Right lobe of liver (tissue), 6 donors: Measurements from ENCODE around the gene SLC7A1. TPM values are rescaled to one million over a fixed set of nuclear protein-coding genes. Genes with fewer than 3 reads are reported as not detected.

Experiments
- ATAC-seq, 4 donors: fragments of 200-7000 bp; cut with Tn5 transposase; one replicate each; pipeline ENCODE4 v1.9.1; 2020; ENCODE audit warnings: mild to moderate bottlenecking in 4 of 4, moderate library complexity in 4 of 4
- DNase-seq, 3 donors: peaks; one replicate each; pipeline ENCODE4 v3.0.0-alpha.2; 2020
- H3K27ac ChIP-seq, 3 donors: fragments of 200-600 bp; one replicate each; pipeline ENCODE4 v1.8.0; 2022
- H3K27me3 ChIP-seq, 2 donors: fragments of 200-600 bp; one replicate each; pipeline ENCODE4 v1.8.0; 2022
- H3K36me3 ChIP-seq, 4 donors: fragments of 200-600 bp; sonication (generic) in 1 of 4; one replicate each; pipeline versions ENCODE4 v1.5.1 to v1.8.0; 2017 to 2022; ENCODE audit warnings: control low read depth in 1 of 4
- H3K4me1 ChIP-seq, 4 donors: fragments of 200-600 bp; sonication (generic) in 1 of 4; one replicate each; pipeline versions ENCODE4 v1.5.1 to v1.8.0; 2017 to 2022; ENCODE audit warnings: control low read depth in 1 of 4
- H3K4me3 ChIP-seq, 3 donors: fragments of 200-600 bp; one replicate each; pipeline ENCODE4 v1.8.0; 2022
- H3K9me3 ChIP-seq, 4 donors: fragments of 200-600 bp; sonication (generic) in 1 of 4; one replicate each; pipeline versions ENCODE4 v1.5.1 to v1.8.0; 2017 to 2022; ENCODE audit warnings: control low read depth in 1 of 4
- CTCF ChIP-seq, 4 donors: fragments of 200-600 bp in 3 of 4; fragments of 450-650 bp in 1 of 4; IDR thresholded peaks; one replicate each; pipeline versions ENCODE4 v1.5.1 to v1.8.0; 2016 to 2022; ENCODE audit warnings: antibody characterized with exemption in 4 of 4, mild to moderate bottlenecking in 2 of 4
- POLR2A ChIP-seq: fragments of 450-650 bp; IDR thresholded peaks from one replicate; pipeline ENCODE4 v1.6.1; 2017; ENCODE audit warnings: antibody characterized with exemption, mild to moderate bottlenecking
- WGBS: methylation state at CpG from one replicate; pipeline ENCODE4 v1.1.6; 2018; ENCODE audit warnings: low coverage, low lambda C conversion rate; ENCODE audit not compliant: insufficient coverage; ENCODE audit errors: missing lambda C conversion rate; 5-methylcytosine and 5-hydroxymethylcytosine counted together
- intact Hi-C, 2 donors: fragments of 100-400 bp; cut with DNase I; formaldehyde crosslinking; loops; one replicate each; pipeline versions ENCODE4 v1.11.2 to v1.14.1; 2022
- total RNA-seq, 6 experiments: library from RNA; depleted of rRNA in 2 of 6; stranded (reverse); fragments of >200 nt in 2 of 6; fragmentation: NEBNext Ultra II Directional in 3 of 6; extraction: Animal tissue kit (Norgen Biotek cat#: 25700) in 3 of 6; gene quantifications; one replicate each; pipeline versions ENCODE4 v1.1.0 to v1.2.4, GENCODE V29; 2016 to 2023
- donor health status: DM: no; HTN: yes; CAD: no.
- donor health status: DM: no; HTN: no; CAD: no.
- donor health status: DM: no; HTN: no; CAD: no.
- donor health status: DM: no; HTN: yes; CAD: no.
- donor health status: DM: no; HTN: yes; CAD: no.

The SLC7A1 gene
- total RNA-seq, 6 experiments from 2014 or later = 0.70 to 6.5 (median 3.7) TPM

- Histone ChIP-seq H3K4me3 (no peak overlapping the region), H3K27ac (no peak overlapping the region), H3K27me3 (no peaks in the 10 kb centered on the region), H3K4me1 (no peaks in the 10 kb centered on the region), H3K36me3 (no peaks in the 10 kb centered on the region), H3K9me3 (no peaks in the 10 kb centered on the region)
- intact Hi-C loops = no loop called here
- 93% methylated on average over 4 of the region's 9 CpGs for WGBS
- TF ChIP-seq CTCF (IDR thresholded peaks at IDR 0.05) (no peak), POLR2A (no peak)
- ATAC-seq (no peak), DNase-seq (no peak)
Measured at GRCh38 chr13:29568731-29569130, 26.8 kb downstream of the SLC7A1 start.

DNA sequence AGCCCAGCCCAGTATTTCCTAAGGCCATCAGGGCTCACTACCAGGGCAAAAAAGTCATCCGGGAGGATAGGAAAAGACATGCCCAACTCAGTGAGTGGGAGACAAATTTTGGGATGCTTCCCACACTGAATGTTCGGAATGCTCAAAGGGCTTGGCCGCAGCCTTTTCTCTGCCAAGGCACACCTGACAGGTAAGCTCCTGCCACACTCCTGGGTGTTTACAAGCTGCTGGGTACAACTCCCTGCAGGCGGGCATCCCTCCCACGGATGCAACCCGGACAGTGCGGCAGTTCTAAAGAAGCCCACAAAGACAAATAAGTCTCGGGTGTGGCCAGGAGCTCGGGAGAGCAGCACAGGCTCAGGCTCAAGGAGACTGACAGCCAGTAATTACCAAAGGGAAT is 28.1 kb downstream of the SLC7A1 start:
- intact Hi-C loops = no loop called here
- Histone ChIP-seq H3K4me1 (no peaks in the 10 kb centered on the region), H3K9me3 (no peaks in the 10 kb centered on the region), H3K36me3 (no peaks in the 10 kb centered on the region), H3K4me3 (no peak overlapping the region), H3K27ac (no peak overlapping the region), H3K27me3 (no peaks in the 10 kb centered on the region)
- DNase-seq (no peak), ATAC-seq (no peak)
- WGBS = 83% methylated on average over 4 of the region's 9 CpGs
- no peak for TF ChIP-seq CTCF (IDR thresholded peaks at IDR 0.05)

GRCh38 chr13:29566206-29566605 is 29.3 kb downstream of the SLC7A1 start:
- Histone ChIP-seq H3K36me3 (no peaks in the 10 kb centered on the region), H3K27me3 (no peaks in the 10 kb centered on the region), H3K27ac (no peak overlapping the region), H3K4me3 (no peak overlapping the region), H3K4me1 (no peaks in the 10 kb centered on the region), H3K9me3 (no peaks in the 10 kb centered on the region)
- no peak for TF ChIP-seq CTCF (IDR thresholded peaks at IDR 0.05)
- no peak for TF ChIP-seq POLR2A
- 91% methylated on average over 7 of the region's 7 CpGs for WGBS
- intact Hi-C loops = no loop called here
- no peak for DNase-seq
- no peak for ATAC-seq

DNA sequence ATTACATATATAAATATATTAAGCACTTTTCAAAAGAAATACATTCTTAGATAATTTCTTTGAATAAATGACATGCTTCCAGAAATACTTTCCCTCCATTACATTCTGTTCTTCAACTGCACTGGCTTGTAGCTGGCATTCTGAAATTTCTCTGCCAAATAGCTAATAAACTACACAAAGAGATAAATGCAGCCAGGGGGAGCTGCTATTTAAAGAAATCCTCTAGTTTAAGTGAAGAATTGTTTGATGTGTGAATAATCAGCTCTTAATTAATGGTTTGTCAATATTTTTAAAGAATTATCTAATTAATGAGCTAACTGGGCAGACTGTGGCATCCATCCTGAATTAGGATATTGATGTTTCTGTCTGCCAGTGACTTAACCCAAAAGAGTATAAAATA is 30.7 kb downstream of the SLC7A1 start:
- intact Hi-C loops = no loop called here
- H3K27ac ChIP-seq = no peak overlapping the region

More for the DNA sequence above, 30.7 kb downstream of the SLC7A1 start:
- Histone ChIP-seq H3K36me3 (no peaks in the 10 kb centered on the region), H3K9me3 (no peaks in the 10 kb centered on the region), H3K27me3 (no peaks in the 10 kb centered on the region), H3K4me1 (no peaks in the 10 kb centered on the region), H3K4me3 (no peak overlapping the region)
- ATAC-seq = no peak
- TF ChIP-seq POLR2A = no peak
- TF ChIP-seq CTCF (IDR thresholded peaks at IDR 0.05) = no peak
- no peak for DNase-seq
